Adrenal gland (tissue), 12 donors: ENCODE results near the gene LYRM7. TPM values are rescaled to one million over a fixed set of nuclear protein-coding genes. Genes with fewer than 3 reads are reported as not detected.

ENCODE experiments used
- DNase-seq, 7 donors: peaks; one replicate each; pipeline ENCODE4 v3.0.0-alpha.2; 2019 to 2020
- H3K27ac ChIP-seq, 5 donors: fragments of 200-600 bp; sonication (generic) in 4 of 5; 1 replicate in 3 of 5; 2 replicates in 2 of 5; pipeline versions ENCODE4 v1.5.1 to v1.8.0; 2016 to 2020; ENCODE audit warnings: mild to moderate bottlenecking in 1 of 5
- H3K27me3 ChIP-seq: fragments of 200-600 bp; 2 replicates; pipeline ENCODE4 v1.8.0; 2021
- H3K36me3 ChIP-seq, 2 donors: fragments of 200-600 bp; replicated peaks in 1 of 2; 1 replicate in 1 of 2; 2 replicates in 1 of 2; pipeline versions ENCODE4 v1.5.1 to v1.8.0; 2018 to 2022
- H3K4me1 ChIP-seq, 2 donors: fragments of 200-600 bp; replicated peaks in 1 of 2; 1 replicate in 1 of 2; 2 replicates in 1 of 2; pipeline versions ENCODE4 v1.5.1 to v1.8.0; 2018 to 2021
- H3K4me3 ChIP-seq, 4 donors: fragments of 200-600 bp; sonication (generic) in 3 of 4; one replicate each; pipeline ENCODE4 v1.5.1; 2016 to 2018
- H3K9me3 ChIP-seq, 3 donors: fragments of 200-600 bp; sonication (generic) in 1 of 3; replicated peaks in 1 of 3; 1 replicate in 2 of 3; 2 replicates in 1 of 3; pipeline versions ENCODE4 v1.5.1 to v1.8.0; 2016 to 2021
- POLR2A ChIP-seq, 2 donors: fragments of 450-650 bp; IDR thresholded peaks; one replicate each; pipeline ENCODE4 v1.6.1; 2017; ENCODE audit warnings: antibody characterized with exemption in 2 of 2, mild to moderate bottlenecking in 2 of 2, moderate library complexity in 1 of 2
- whole genome bisulfite sequencing, 4 donors: extraction: QIAGEN DNeasy Blood & Tissue Kit in 2 of 4; methylation state at CpG; one replicate each; pipeline versions ENCODE4 v1.1.5 to v1.1.7; 2013 to 2017; 5-methylcytosine and 5-hydroxymethylcytosine counted together
- intact Hi-C, 2 donors: fragments of 100-400 bp; cut with DNase I; formaldehyde crosslinking; loops; one replicate each; pipeline versions ENCODE4 v1.14.1 to v1.15.0; 2022 to 2023
- polyA plus RNA-seq, 3 donors: library from polyadenylated mRNA; stranded (reverse); fragments of 200-250 nt in 2 of 3; fragments of 350-450 nt in 1 of 3; fragmentation: Illumina TruSeq in 1 of 3; extraction: RNeasy Lipid Tissue Mini Kit (QIAGEN cat#74804) in 1 of 3; gene quantifications; one replicate each; pipeline ENCODE4 v1.2.3, GENCODE V29; 2013 to 2014
- total RNA-seq, 9 donors: library from RNA; depleted of rRNA in 4 of 9; stranded (reverse); fragments of >200 nt in 4 of 9; fragments of 120-200 nt in 1 of 9; fragmentation: NEBNext Ultra II Directional in 1 of 9; extraction: Animal tissue kit (Norgen Biotek cat#: 25700) in 1 of 9; gene quantifications; one replicate each; pipeline versions ENCODE4 v1.1.0 to v1.2.4, GENCODE V29; 2013 to 2023
- TF ChIP-seq, protein P1 (sequence below), 6 experiments: fragments of 450-650 bp in 4 of 6; fragments of 200-600 bp in 2 of 6; sonication (generic) in 1 of 6; IDR thresholded peaks; 1 replicate in 5 of 6; 2 replicates in 1 of 6; pipeline versions ENCODE4 v1.5.1 to v1.8.0; 2016 to 2021; ENCODE audit warnings: antibody characterized with exemption in 6 of 6, mild to moderate bottlenecking in 2 of 6, moderate library complexity in 1 of 6
- donor health status: healthy with polysubstance abuse.
- donor health status: Bipolar disorder and iron deficiency.
- donor health status: DM: yes; HTN: yes; CAD: no.
- donor health status: DM: no; HTN: no; CAD: no.
- donor health status: DM: no; HTN: no; CAD: no.
- donor health status: DM: yes; HTN: yes; CAD: no.

LYRM7 gene
- total and polyA plus RNA-seq, 12 donors: 2.0 to 14.5 (median 10.6) TPM

DNA sequence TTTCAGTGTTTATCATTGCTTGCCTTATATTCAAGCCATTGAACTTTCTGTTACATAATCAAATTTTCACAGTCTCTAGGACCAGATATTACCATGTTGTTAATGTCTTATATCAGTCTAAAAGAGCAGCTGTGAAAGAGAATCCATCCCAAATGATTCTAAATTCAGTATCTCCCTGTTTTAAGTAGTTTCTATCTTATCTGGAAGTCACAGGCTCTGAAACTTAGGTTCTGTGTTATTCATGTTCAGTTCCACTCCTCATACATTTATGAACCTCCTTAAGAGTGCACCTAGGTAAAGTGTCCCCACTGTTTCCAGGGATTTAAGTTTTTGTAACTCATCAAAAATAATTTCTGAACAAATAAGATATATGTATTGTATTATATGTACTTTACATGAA lies 9.7 kb downstream of the LYRM7 start:
- TF ChIP-seq, protein P1, sequence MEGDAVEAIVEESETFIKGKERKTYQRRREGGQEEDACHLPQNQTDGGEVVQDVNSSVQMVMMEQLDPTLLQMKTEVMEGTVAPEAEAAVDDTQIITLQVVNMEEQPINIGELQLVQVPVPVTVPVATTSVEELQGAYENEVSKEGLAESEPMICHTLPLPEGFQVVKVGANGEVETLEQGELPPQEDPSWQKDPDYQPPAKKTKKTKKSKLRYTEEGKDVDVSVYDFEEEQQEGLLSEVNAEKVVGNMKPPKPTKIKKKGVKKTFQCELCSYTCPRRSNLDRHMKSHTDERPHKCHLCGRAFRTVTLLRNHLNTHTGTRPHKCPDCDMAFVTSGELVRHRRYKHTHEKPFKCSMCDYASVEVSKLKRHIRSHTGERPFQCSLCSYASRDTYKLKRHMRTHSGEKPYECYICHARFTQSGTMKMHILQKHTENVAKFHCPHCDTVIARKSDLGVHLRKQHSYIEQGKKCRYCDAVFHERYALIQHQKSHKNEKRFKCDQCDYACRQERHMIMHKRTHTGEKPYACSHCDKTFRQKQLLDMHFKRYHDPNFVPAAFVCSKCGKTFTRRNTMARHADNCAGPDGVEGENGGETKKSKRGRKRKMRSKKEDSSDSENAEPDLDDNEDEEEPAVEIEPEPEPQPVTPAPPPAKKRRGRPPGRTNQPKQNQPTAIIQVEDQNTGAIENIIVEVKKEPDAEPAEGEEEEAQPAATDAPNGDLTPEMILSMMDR (IDR thresholded peaks at IDR 0.05): no peak
- no peak for TF ChIP-seq POLR2A (IDR thresholded peaks at IDR 0.05)
- H3K36me3 ChIP-seq: peaks cover 0 to 4% of the 10 kb centered on the region in 2 donors

DNA sequence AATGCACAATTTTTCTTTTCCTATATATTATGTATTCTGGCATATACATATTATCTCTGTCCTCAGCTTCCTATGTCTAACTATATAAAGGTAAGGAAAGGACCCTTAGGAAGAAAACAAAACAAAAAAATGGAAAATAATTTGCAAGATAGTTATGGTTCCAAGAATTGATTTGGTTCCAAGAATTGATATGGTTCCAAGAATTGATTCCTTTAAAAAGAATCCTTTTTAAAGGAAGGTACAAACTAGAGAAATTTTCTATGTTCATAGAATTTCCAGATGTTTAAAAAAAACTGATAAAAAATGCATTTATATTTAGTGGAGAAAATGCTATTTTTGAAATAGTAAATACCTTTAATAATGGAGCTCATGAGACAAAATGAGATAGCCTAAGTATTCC lies 12.1 kb downstream of the LYRM7 start:
- H3K9me3 ChIP-seq: no peaks in the 10 kb centered on the region
- no peaks in the 10 kb centered on the region for H3K4me1 ChIP-seq
- H3K27me3 ChIP-seq: no peaks in the 10 kb centered on the region
- DNase-seq: no peak
- H3K36me3 ChIP-seq: peaks cover 0 to 4% of the 10 kb centered on the region in 2 donors
- TF ChIP-seq, protein P1 (IDR thresholded peaks at IDR 0.05): no peak
- no peak for TF ChIP-seq POLR2A (IDR thresholded peaks at IDR 0.05)
- intact Hi-C loops: no loop called here
- H3K4me3 ChIP-seq: no peak overlapping the region
- no peak overlapping the region for H3K27ac ChIP-seq

More for the DNA sequence above, 9.7 kb downstream of the LYRM7 start:
- intact Hi-C loops: no loop called here
- no peak overlapping the region for H3K4me3 ChIP-seq
- no peaks in the 10 kb centered on the region for H3K9me3 ChIP-seq
- DNase-seq: no peak
- no peaks in the 10 kb centered on the region for H3K27me3 ChIP-seq
- H3K4me1 ChIP-seq: no peaks in the 10 kb centered on the region
- no peak overlapping the region for H3K27ac ChIP-seq

DNA sequence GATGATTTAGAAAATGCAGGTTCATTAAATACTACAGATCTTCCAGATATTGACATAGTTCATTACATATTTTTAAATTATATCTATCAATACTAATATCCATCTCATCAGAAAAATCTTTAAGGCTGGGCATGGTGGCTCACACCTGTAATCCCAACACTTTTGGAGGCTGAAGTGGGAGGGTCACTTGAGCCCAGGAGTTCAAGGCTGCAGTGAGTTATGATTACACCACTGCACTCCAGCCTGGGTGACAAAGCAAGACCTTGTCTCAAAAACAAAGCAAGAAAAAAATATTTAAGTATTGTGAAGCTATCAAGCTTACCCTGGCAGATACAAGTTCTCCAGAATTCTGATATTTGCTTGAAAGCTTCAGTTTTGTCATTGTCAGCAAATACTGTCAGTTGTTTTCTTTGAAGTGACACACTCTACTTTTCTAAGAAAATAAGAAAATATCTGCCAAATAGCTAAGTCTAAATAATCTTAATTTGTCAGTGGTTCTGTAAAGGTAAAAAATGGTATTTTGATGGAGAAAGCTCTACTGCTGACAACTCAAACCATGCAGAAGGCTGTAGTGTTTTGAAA lies 14.9 kb downstream of the LYRM7 start:
- Histone ChIP-seq H3K4me3 (no peak overlapping the region), H3K27me3 (no peaks in the 10 kb centered on the region), H3K27ac (no peak overlapping the region), H3K36me3 (peaks cover 0 to 4% of the 10 kb centered on the region in 2 donors), H3K9me3 (no peaks in the 10 kb centered on the region), H3K4me1 (no peaks in the 10 kb centered on the region)
- intact Hi-C loops: no loop called here
- TF ChIP-seq POLR2A (IDR thresholded peaks at IDR 0.05): no peak
- TF ChIP-seq, protein P1 (IDR thresholded peaks at IDR 0.05): no peak
- no peak for DNase-seq

DNA sequence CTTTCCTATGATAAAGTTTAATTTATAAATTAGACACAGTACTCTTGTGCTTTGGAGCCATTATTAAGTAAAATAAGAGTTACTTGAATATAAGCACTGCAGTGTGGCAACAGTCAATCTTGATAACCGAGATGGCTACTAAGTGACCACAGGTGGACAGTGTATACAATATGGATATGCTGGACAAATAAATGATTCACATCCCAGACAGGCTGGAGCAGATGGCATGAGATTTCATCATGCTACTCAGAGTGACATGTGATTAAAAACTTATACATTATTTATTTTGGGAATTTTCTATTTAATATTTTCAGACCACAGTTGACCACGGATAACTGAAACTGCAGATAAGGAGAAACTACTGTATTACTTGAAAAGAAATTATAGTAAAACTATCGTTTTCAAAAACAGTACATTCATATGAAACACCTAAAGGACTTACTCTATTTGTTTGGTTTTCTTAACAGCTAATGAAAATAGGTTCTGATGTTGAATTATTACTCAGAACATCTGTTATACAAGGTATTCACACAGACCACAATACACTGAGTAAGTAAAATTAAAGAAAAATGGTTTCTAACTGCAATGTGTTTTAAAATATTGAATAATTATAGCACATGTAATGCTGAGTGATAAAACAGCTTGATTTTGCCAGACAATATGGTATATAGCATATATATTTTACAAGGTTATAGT lies 16.0 kb downstream of the LYRM7 start:
- Histone ChIP-seq H3K4me3 (no peak overlapping the region), H3K9me3 (no peaks in the 10 kb centered on the region), H3K36me3 (peaks cover 0 to 4% of the 10 kb centered on the region in 2 donors), H3K27me3 (no peaks in the 10 kb centered on the region), H3K27ac (no peak overlapping the region), H3K4me1 (no peaks in the 10 kb centered on the region)
- DNase-seq: no peak
- TF ChIP-seq, protein P1 (IDR thresholded peaks at IDR 0.05): no peak
- TF ChIP-seq POLR2A (IDR thresholded peaks at IDR 0.05): no peak
- intact Hi-C loops: no loop called here
- 87 to 91% (median 89%) methylated on average over 3 of the region's 3 CpGs for WGBS, 4 donors
